HepG2 (cell line): Measurements from ENCODE around the gene PEX10. TPM values are rescaled to one million over a fixed set of nuclear protein-coding genes. Genes with fewer than 3 reads are reported as not detected.

ENCODE experiments used
- AGO2 ChIP-seq: fragments of 200-400 bp; formaldehyde crosslinking; optimal IDR thresholded peaks from 2 replicates; pipeline ENCODE3; 2017; ENCODE audit warnings: mild to moderate bottlenecking, low read depth, low read length, moderate library complexity
- ETV5 ChIP-seq: IDR thresholded peaks from 2 replicates; pipeline ENCODE4 v1.6.1; 2018; ENCODE audit warnings: missing biosample characterization, missing genetic modification reagents, inconsistent platforms, borderline replicate concordance
- HNRNPL ChIP-seq: fragments of 200-400 bp; formaldehyde crosslinking; IDR thresholded peaks from 2 replicates; pipeline ENCODE4 v1.6.1; 2017; ENCODE audit warnings: mild to moderate bottlenecking, low read depth, low read length
- KLF6 ChIP-seq: IDR thresholded peaks from 2 replicates; pipeline ENCODE4 v1.8.0; 2016; ENCODE audit warnings: missing biosample characterization, missing genetic modification reagents
- MAZ ChIP-seq, 2 experiments: sonication (generic) in 1 of 2; formaldehyde crosslinking in 1 of 2; IDR thresholded peaks; 2 replicates each; pipeline versions ENCODE4 v1.5.0 to v1.6.1; 2012 to 2020; ENCODE audit warnings: low read depth in 2 of 2, mild to moderate bottlenecking in 2 of 2, borderline replicate concordance in 1 of 2, improper control_type of control experiment in 1 of 2, low read length in 1 of 2, missing genetic modification reagents in 1 of 2, moderate library complexity in 1 of 2
- NFKB2 ChIP-seq: sonication (generic); formaldehyde crosslinking; IDR thresholded peaks from 2 replicates; pipeline ENCODE4 v1.4.0; 2020; ENCODE audit warnings: missing genetic modification reagents, borderline replicate concordance
- ONECUT2 ChIP-seq: sonication (generic); formaldehyde crosslinking; IDR thresholded peaks from 2 replicates; pipeline ENCODE4 v1.4.0; 2020; ENCODE audit warnings: missing genetic modification reagents
- PRDM10 ChIP-seq: sonication (generic); formaldehyde crosslinking; IDR thresholded peaks from 2 replicates; pipeline ENCODE4 v1.4.0; 2020; ENCODE audit warnings: low read depth, missing genetic modification reagents
- SALL1 ChIP-seq: sonication (generic); formaldehyde crosslinking; IDR thresholded peaks from 2 replicates; pipeline ENCODE4 v1.8.0; 2022; ENCODE audit warnings: mild to moderate bottlenecking, missing genetic modification reagents
- TRAFD1 ChIP-seq: sonication (generic); formaldehyde crosslinking; IDR thresholded peaks from 2 replicates; pipeline ENCODE4 v1.5.1; 2020; ENCODE audit warnings: missing genetic modification reagents, mild to moderate bottlenecking, borderline replicate concordance
- ZBTB38 ChIP-seq: sonication (generic); formaldehyde crosslinking; IDR thresholded peaks from 2 replicates; pipeline ENCODE4 v1.5.1; 2020; ENCODE audit warnings: mild to moderate bottlenecking, missing genetic modification reagents
- ZFP91 ChIP-seq: sonication (generic); formaldehyde crosslinking; IDR thresholded peaks from 2 replicates; pipeline ENCODE4 v1.9.0; 2022; ENCODE audit warnings: missing genetic modification reagents, mild to moderate bottlenecking, borderline replicate concordance
- ZFY ChIP-seq: sonication (generic); formaldehyde crosslinking; IDR thresholded peaks from 2 replicates; pipeline ENCODE4 v1.4.0; 2020; ENCODE audit warnings: missing genetic modification reagents
- ZNF33B ChIP-seq: sonication (generic); formaldehyde crosslinking; IDR thresholded peaks from 2 replicates; pipeline ENCODE4 v1.5.1; 2020; ENCODE audit warnings: mild to moderate bottlenecking, missing genetic modification reagents
- ZNF580 ChIP-seq: IDR thresholded peaks from 2 replicates; pipeline ENCODE4 v1.6.1; 2016; ENCODE audit warnings: low read depth, borderline replicate concordance
- ZNF768 ChIP-seq: sonication (generic); formaldehyde crosslinking; IDR thresholded peaks from 2 replicates; pipeline ENCODE4 v1.4.0; 2020; ENCODE audit warnings: missing genetic modification reagents
- ZNF788 ChIP-seq: sonication (generic); formaldehyde crosslinking; IDR thresholded peaks from 2 replicates; pipeline ENCODE4 v1.5.0; 2020; ENCODE audit warnings: mild to moderate bottlenecking, missing genetic modification reagents, borderline replicate concordance
- polyA plus RNA-seq, 8 experiments: library from polyadenylated mRNA; depleted of rRNA in 3 of 8; stranded (reverse) in 7 of 8; unstranded in 1 of 8; fragments of >200 nt; fragmentation: Illumina TruSeq in 4 of 8; extraction: Trizol in 4 of 8; gene quantifications; 2 replicates each; pipeline versions ENCODE4 v1.2.1 to v1.2.3, GENCODE V29; 2011 to 2016; ENCODE audit warnings: low read depth in 4 of 8, missing spikeins in 1 of 8, mixed read lengths in 1 of 8; ENCODE audit not compliant: insufficient read depth in 1 of 8
- total RNA-seq, 5 experiments: library from RNA; depleted of rRNA; stranded (reverse); fragments of >200 nt; fragmentation: Illumina TruSeq; extraction: Trizol; gene quantifications; 2 replicates each; pipeline ENCODE4 v1.2.3, GENCODE V29; 2016; ENCODE audit warnings: low read depth in 1 of 5

PEX10 gene
- total and polyA plus RNA-seq, 2 of the 13 experiments (the other 11 are each of a cell fraction or from before 2014, with no cell fraction given) = 16.1 to 39.6 TPM

GRCh38 chr1:2381741-2382620 lies 30.4 kb downstream of the PEX10 start (continued):
- no peak for TF ChIP-seq ONECUT2 (CRISPR knock-in tag)
- 0 out of 2 replicates have a peak, but pooled peaks have one; percentile 34 for TF ChIP-seq PRDM10 (CRISPR knock-in tag)
- TF ChIP-seq ZNF33B (CRISPR knock-in tag) = 0 out of 2 replicates have a peak, but pooled peaks have one; percentile 52
- TF ChIP-seq ZNF768 = no peak
- TF ChIP-seq ZBTB38 (CRISPR knock-in tag) = peak; percentile 62; the same call in 1 of the 2 replicates
- peak; percentile 12 for TF ChIP-seq AGO2
- TF ChIP-seq ZFP91 (CRISPR knock-in tag) = peak; percentile 40; the same call in 1 of the 2 replicates
- peak; percentile 58; the same call in 1 of the 2 replicates for TF ChIP-seq HNRNPL
- peak; percentile 50 for TF ChIP-seq ZFY (CRISPR knock-in tag)
- 0 out of 2 replicates have a peak, but pooled peaks have one; percentile 46 for TF ChIP-seq KLF6 (CRISPR knock-in tag)
- peak; percentile 58; the same call in 1 of the 2 replicates for TF ChIP-seq NFKB2
- TF ChIP-seq ZNF580 (CRISPR knock-in tag) = 0 out of 2 replicates have a peak, but pooled peaks have one; percentile 51
- TF ChIP-seq ZNF788 (CRISPR knock-in tag) = 0 out of 2 replicates have a peak, but pooled peaks have one; percentile 18
- TF ChIP-seq MAZ (IDR thresholded peaks at IDR 0.05; ENCODE audit: borderline replicate concordance, low read depth, low read length) = no peak; the same call in 1 of the 2 replicates
- TF ChIP-seq MAZ (CRISPR knock-in tag; IDR thresholded peaks at IDR 0.05; ENCODE audit: low read depth) = peak; percentile 57; the same call in 1 of the 2 replicates
- 0 out of 2 replicates have a peak, but pooled peaks have one; percentile 29 for TF ChIP-seq ETV5 (CRISPR knock-in tag)
- peak; percentile 40; the same call in 1 of the 2 replicates for TF ChIP-seq SALL1 (CRISPR knock-in tag)
- 0 out of 2 replicates have a peak, but pooled peaks have one; percentile 52 for TF ChIP-seq TRAFD1 (CRISPR knock-in tag)
